Astrocyte (in vitro differentiated cells and primary cell): ENCODE data around the gene EFCAB6. TPM values are rescaled to one million over a fixed set of nuclear protein-coding genes. Genes with fewer than 3 reads are reported as not detected.

ENCODE experiments used
- DNase-seq: peaks from one replicate; pipeline ENCODE4 v3.0.0-alpha.2; 2010; ENCODE audit warnings: low read depth
- FAIRE-seq: peaks from 2 replicates; lab custom pipeline; 2011; peaks lifted over from hg19 to GRCh38; lab: Jason Lieb, UNC
- H2AFZ ChIP-seq: 2 replicates; pipeline ENCODE4 v1.6.0; 2012; ENCODE audit warnings: low read depth, low read length, inconsistent platforms
- H3K27ac ChIP-seq: 2 replicates; pipeline ENCODE4 v1.5.1; 2011; ENCODE audit warnings: low read depth, low read length, inconsistent platforms
- H3K27me3 ChIP-seq: 2 replicates; pipeline ENCODE4 v1.6.0; 2011; ENCODE audit warnings: low read length, inconsistent platforms; ENCODE audit not compliant: insufficient read depth
- H3K36me3 ChIP-seq: 2 replicates; pipeline ENCODE4 v1.5.1; 2011; ENCODE audit warnings: low read length, inconsistent platforms; ENCODE audit not compliant: insufficient read depth
- H3K4me1 ChIP-seq: 2 replicates; pipeline ENCODE4 v1.5.1; 2011; ENCODE audit warnings: low read length, inconsistent platforms; ENCODE audit not compliant: insufficient read depth
- H3K4me2 ChIP-seq: 2 replicates; pipeline ENCODE4 v1.6.0; 2012; ENCODE audit warnings: low read length, inconsistent platforms
- H3K4me3 ChIP-seq: 2 replicates; pipeline ENCODE4 v1.5.1; 2011; ENCODE audit warnings: low read depth, mild to moderate bottlenecking, low read length, inconsistent platforms; ENCODE audit not compliant: insufficient read depth
- H3K79me2 ChIP-seq: 2 replicates; pipeline ENCODE4 v1.6.0; 2012; ENCODE audit warnings: mild to moderate bottlenecking, low read length, inconsistent platforms; ENCODE audit not compliant: insufficient read depth
- H3K9ac ChIP-seq: 2 replicates; pipeline ENCODE4 v1.6.0; 2012; ENCODE audit warnings: mild to moderate bottlenecking, low read length, inconsistent platforms
- H3K9me3 ChIP-seq: 2 replicates; pipeline ENCODE4 v1.5.1; 2012; ENCODE audit warnings: low read depth, mild to moderate bottlenecking, low read length, inconsistent platforms; ENCODE audit not compliant: insufficient read depth
- H4K20me1 ChIP-seq: 2 replicates; pipeline ENCODE4 v1.6.0; 2012; ENCODE audit warnings: low read length, inconsistent platforms; ENCODE audit not compliant: insufficient read depth
- H3K27ac Mint-ChIP-seq: one replicate; pipeline ENCODE4 v1.8.0; 2021; ENCODE audit warnings: mild to moderate bottlenecking, mixed read lengths; ENCODE audit not compliant: unreplicated experiment
- H3K27me3 Mint-ChIP-seq: one replicate; pipeline ENCODE4 v1.8.0; 2021; ENCODE audit warnings: low read depth, mixed read lengths; ENCODE audit not compliant: unreplicated experiment
- H3K36me3 Mint-ChIP-seq: one replicate; pipeline ENCODE4 v1.8.0; 2021; ENCODE audit warnings: low read depth, mixed read lengths; ENCODE audit not compliant: unreplicated experiment
- H3K4me1 Mint-ChIP-seq: one replicate; pipeline ENCODE4 v1.8.0; 2021; ENCODE audit warnings: low read depth, mixed read lengths; ENCODE audit not compliant: unreplicated experiment
- H3K4me3 Mint-ChIP-seq: one replicate; pipeline ENCODE4 v1.8.0; 2021; ENCODE audit warnings: mild to moderate bottlenecking, moderate library complexity, mixed read lengths; ENCODE audit not compliant: unreplicated experiment
- H3K9me3 Mint-ChIP-seq: one replicate; pipeline ENCODE4 v1.8.0; 2021; ENCODE audit warnings: mild to moderate bottlenecking, mixed read lengths; ENCODE audit not compliant: unreplicated experiment
- EZH2 ChIP-seq: IDR thresholded peaks from 2 replicates; pipeline ENCODE4 v1.6.1; 2012; ENCODE audit warnings: mild to moderate bottlenecking, low read length, inconsistent platforms; ENCODE audit not compliant: insufficient read depth
- total RNA-seq: library from RNA; stranded (reverse); gene quantifications from 2 replicates; pipeline ENCODE4 v1.2.1, GENCODE V29; 2021
- TF ChIP-seq, protein P1 (sequence below): IDR thresholded peaks from 2 replicates; pipeline ENCODE4 v1.5.1; 2011; ENCODE audit warnings: low read depth, mild to moderate bottlenecking, inconsistent platforms, low read length, moderate library complexity; ENCODE audit not compliant: insufficient read depth

The EFCAB6 gene
- total RNA-seq, 1 donor from 2014 or later: 1.2 TPM

DNA sequence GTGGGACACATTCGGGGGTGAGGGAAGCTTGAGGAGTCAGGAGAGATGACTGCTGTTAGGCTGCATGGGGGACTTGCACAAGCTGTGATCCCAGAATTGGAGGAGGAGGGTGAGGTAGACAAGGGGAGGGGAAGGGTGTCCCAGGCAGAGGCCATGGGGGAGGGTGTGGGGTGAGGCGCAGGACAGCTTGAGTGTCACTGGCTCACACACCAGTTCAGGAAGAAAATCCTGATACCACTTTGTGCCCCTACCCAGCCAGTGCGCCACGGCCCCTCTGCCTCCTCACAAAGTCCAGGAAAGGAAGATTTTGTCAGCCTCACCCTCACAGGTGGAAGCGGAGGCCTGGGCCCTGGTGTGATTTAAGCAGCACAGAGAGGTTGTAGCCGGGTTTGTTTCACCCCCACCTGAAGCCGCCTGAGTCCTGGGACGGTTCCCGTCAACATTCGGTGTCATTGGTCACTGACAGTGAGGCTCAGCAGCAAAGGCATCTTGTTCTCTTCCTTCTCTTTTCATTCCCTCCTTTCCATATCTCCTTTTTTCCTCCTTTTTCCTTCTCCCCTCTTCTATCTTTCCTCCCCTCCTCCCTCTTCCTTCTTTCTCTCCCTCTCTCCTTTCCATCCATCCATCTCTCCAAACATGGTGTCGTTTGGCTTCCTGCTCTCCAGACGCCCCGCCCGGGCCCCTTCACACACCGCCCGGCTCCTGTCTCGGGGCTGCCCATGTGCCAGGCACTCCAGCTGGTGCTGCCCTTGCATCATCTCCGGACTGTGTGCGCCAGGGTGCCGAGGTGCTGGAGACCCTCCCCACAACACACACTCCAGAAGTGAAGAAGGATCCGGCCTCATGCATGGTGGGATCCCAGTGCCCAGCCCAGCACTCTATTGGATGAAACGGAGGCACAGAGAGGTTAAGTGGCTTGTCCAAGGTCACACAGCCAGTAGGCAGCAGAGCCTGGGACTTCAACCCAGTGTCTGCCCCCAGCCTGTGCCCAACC is 311.0 kb downstream of the EFCAB6 start:
- H3K27me3 ChIP-seq: no peaks in the 10 kb centered on the region
- Mint-ChIP-seq H3K27me3 (peaks cover 20% of the 10 kb centered on the region), H3K27ac (no peak overlapping the region), H3K9me3 (no peaks in the 10 kb centered on the region), H3K4me3 (no peak overlapping the region), H3K4me1 (no peaks in the 10 kb centered on the region), H3K36me3 (no peaks in the 10 kb centered on the region)
- FAIRE-seq (no peak), DNase-seq (no peak)
- no peaks in the 10 kb centered on the region for H3K4me1 ChIP-seq
- no peak overlapping the region for H3K4me2 ChIP-seq
- H3K36me3 ChIP-seq: no peaks in the 10 kb centered on the region
- H3K4me3 ChIP-seq: no peak overlapping the region
- no peaks in the 10 kb centered on the region for H4K20me1 ChIP-seq
- H3K79me2 ChIP-seq: no peaks in the 10 kb centered on the region
- TF ChIP-seq, protein P1, sequence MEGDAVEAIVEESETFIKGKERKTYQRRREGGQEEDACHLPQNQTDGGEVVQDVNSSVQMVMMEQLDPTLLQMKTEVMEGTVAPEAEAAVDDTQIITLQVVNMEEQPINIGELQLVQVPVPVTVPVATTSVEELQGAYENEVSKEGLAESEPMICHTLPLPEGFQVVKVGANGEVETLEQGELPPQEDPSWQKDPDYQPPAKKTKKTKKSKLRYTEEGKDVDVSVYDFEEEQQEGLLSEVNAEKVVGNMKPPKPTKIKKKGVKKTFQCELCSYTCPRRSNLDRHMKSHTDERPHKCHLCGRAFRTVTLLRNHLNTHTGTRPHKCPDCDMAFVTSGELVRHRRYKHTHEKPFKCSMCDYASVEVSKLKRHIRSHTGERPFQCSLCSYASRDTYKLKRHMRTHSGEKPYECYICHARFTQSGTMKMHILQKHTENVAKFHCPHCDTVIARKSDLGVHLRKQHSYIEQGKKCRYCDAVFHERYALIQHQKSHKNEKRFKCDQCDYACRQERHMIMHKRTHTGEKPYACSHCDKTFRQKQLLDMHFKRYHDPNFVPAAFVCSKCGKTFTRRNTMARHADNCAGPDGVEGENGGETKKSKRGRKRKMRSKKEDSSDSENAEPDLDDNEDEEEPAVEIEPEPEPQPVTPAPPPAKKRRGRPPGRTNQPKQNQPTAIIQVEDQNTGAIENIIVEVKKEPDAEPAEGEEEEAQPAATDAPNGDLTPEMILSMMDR: no peak
- no peak for TF ChIP-seq EZH2
- H2AFZ ChIP-seq: no peak overlapping the region
- no peak overlapping the region for H3K9ac ChIP-seq
- H3K9me3 ChIP-seq: peaks cover 4% of the 10 kb centered on the region
- no peak overlapping the region for H3K27ac ChIP-seq

DNA sequence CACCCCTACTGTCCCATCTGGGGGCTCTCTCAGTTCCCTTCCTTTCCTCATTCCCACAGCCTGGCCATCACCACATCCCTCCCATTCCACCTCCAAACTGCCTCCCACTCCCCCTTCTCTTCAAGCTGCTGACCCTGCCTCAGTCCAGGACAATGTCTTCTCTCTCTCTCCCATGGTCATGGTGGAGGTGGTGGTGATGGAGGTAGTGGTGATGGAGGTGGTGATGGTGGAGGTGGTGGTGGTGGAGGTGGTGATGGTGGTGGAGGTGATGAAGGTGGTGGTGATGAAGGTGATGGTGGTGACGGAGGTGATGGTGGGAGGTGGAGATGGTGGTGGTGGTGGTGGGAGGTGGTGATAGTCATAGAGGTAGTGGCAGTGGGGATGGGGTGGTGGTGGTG is 313.2 kb downstream of the EFCAB6 start:
- no peaks in the 10 kb centered on the region for H4K20me1 ChIP-seq
- no peaks in the 10 kb centered on the region for H3K9me3 Mint-ChIP-seq
- H3K27ac Mint-ChIP-seq: no peak overlapping the region
- H3K27ac ChIP-seq: no peak overlapping the region
- H3K36me3 ChIP-seq: no peaks in the 10 kb centered on the region
- no peak for DNase-seq
- H3K79me2 ChIP-seq: no peaks in the 10 kb centered on the region
- no peak overlapping the region for H3K4me3 Mint-ChIP-seq
- no peaks in the 10 kb centered on the region for H3K36me3 Mint-ChIP-seq
- no peaks in the 10 kb centered on the region for H3K4me1 Mint-ChIP-seq
- H2AFZ ChIP-seq: no peak overlapping the region
- no peak for TF ChIP-seq EZH2
- TF ChIP-seq, protein P1: no peak
- no peaks in the 10 kb centered on the region for H3K27me3 ChIP-seq
- no peaks in the 10 kb centered on the region for H3K4me1 ChIP-seq
- no peak overlapping the region for H3K9ac ChIP-seq
- no peak overlapping the region for H3K4me2 ChIP-seq
- no peaks in the 10 kb centered on the region for H3K9me3 ChIP-seq
- H3K4me3 ChIP-seq: no peak overlapping the region
- FAIRE-seq: no peak
- H3K27me3 Mint-ChIP-seq: peaks cover 26% of the 10 kb centered on the region
